CD4-positive, alpha-beta T cell treated with Interferon gamma for 1 hour (primary cell): ENCODE results near the gene WDR41.
"Not testable (repeated sequence)": the region's sequence is repeated elsewhere in the genome, so short reads cannot be mapped to it uniquely, and the experiment has no call there.

Source experiments
- DNase-seq: peaks from one replicate; pipeline ENCODE4 v3.0.0-alpha.2; 2020

WDR41 gene

DNA sequence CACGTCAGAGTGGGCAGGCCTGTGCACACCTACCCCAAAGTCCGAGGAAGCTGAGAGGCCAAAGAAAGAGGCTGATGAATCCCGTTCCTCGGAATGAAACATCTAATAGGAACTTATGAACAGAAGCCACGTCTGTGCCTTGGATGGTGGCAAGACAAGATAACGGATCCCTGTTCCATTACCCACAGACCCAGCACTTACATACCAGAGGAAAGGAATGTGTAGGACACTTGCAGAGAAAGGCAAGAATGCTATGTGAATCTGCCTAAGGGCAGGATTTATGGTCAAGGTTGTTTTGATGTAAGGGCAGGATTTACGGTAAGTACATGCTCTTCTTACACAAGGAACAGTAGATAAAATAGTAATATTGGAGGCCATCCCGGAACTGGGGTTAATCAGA is 93.2 kb downstream of the WDR41 start:
- DNase-seq: no peak

DNA sequence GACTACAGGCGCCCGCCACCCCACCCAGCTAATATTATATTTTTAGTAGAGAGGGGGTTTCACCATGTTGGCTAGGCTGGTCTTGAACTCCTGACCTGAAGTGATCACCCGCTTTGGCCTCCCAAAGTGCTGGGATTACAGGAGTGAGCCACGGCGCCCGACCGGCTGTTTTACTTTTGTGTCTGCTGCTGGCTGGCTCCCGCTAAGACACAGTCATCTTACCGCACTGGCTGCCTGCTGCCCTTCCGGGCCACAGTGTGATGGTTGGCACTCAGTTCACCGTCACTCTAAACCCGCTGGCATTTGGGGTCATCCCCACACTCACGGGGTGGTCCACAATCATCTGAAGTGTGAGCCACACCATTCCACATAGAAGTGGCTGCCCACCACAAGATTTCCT is 93.7 kb downstream of the WDR41 start:
- no peak for DNase-seq

DNA sequence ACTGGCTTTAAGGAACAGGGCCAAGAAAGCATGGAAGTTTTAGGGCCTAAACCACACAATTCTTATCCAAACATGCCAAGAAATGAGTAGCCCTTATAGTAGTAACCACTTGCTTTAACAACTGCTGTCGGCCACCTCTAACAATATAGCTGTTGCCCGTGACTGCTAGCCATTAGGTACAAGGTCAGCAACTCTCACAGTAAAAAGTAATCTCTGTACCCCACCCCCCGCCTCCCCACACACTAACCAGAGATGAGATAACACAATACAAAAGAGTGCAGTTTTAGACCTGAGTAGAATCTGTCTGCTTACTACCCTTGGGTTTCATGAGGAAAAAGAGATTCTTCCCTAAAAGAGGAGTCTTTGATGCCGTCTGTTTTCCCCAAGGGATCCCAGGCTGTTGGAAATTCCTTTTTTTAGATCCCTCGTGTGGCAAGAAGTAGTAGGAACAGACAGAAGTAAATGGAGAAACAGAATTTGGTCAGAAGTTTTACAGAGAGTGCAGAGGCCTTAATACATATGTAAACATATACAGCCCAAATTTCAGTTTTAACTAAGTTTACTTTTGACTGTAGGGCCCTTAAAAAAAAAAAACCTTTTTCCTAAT is 94.3 kb downstream of the WDR41 start:
- no peak for DNase-seq

DNA sequence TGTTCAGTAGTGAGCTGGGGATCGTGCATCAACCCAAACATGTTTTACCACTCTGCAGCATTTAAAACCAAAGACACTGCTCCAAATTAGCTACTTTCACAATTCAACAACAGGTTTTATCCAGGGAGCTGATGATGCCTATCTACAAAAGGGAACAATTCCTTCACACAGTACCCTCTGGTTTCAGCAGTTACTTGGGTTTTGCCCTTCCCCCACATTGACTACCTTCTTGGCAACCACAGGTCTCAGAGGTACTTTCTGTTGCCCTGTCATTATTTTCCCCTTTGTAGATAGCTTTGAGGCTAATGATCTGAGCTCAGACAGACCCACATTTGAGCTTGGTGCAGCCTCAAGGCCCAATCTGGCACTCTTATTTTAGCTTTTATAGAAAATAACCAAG is 96.1 kb downstream of the WDR41 start:
- DNase-seq: no peak

DNA sequence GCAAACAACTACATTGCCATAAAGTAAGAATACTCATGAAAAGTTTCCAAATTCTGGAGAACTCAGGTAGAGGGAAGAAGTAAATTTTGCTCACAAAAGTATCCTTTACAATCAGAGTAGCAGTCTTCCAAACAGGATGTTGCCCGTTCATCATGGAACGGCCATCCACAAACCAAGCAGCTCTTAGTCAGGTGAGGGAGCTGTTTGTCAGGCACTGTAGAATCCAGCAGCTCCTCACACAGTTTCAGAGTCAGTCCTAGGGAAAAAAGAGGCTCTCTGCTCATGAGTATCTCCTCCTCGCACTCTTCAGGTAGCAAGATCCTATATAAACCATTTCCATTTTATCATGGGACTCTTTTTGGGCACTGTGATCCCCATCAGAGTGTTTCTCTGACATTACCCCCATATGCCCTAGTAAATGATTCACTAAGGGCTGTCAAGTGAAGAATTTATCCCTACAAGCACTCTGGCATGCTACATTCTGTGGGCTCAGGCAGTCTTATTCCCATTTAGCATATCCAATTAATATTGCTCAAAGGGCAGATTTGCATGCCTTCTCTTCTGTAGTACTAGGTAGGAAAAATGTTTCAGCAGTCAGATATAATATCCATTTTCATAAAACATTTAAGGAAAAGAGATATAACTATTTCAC is 97.9 kb downstream of the WDR41 start:
- DNase-seq: no peak

DNA sequence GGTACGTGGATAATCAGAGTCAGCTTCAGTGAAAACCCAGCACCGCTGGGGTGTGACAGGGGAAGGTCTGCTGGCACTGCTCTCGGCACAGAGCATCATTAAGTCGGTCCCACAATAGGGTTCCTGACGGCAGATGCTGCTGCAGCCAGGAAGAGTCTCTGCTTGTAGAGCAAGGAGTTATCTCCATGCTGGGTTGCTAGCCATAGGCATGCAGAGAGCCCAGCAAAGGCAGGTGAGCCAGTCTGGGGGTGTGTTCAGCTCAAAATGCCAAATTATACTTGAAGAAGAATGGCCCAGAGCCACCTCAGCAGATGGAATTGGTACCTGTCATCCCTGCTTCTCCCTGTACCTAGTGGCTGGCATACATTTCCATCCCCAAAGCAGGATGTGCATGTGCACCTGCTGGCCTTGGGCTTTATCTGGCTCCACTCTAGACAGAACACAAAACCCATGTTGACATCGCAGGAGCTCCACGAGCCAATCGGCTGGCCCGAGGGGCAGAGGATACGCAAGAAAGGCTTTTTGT is 100.8 kb downstream of the WDR41 start:
- no peak for DNase-seq

DNA sequence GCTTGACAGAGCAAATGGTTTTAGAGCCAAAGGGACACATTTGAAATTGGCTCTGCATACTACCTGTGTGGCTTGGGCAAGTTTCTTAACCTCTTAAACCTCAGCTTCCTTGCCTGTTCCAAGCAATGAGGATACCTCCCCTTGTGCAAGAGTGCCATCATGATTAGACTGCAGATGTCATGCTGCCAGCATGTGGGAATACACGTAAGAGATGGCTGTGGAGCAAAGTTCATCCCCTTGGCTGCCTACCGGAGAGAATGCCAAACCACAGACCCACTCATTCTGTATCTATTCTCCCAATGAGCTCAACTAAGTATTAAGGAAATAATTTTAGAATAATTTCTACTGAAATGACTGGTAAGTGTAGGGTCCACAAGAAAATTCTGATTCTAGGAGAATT is 101.3 kb downstream of the WDR41 start:
- no peak for DNase-seq

DNA sequence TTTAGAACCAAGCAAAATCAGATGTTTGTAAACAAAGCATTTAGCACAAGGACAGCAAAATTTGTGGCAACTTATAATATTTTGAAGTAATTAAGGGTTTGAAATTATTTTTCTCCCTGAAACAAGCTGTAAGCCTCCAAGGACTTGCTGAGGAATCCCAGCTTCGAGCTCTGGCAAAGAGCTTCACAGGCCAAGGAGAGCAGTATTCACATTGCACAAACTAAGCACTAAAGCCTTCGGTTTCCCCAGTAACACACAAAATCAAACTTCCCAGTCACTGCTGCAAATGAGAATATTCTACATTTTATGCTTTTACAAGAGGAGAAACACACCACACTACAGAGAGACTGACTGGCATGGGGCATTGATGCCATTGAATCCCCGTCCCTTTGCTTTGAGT is 101.9 kb downstream of the WDR41 start:
- no peak for DNase-seq

DNA sequence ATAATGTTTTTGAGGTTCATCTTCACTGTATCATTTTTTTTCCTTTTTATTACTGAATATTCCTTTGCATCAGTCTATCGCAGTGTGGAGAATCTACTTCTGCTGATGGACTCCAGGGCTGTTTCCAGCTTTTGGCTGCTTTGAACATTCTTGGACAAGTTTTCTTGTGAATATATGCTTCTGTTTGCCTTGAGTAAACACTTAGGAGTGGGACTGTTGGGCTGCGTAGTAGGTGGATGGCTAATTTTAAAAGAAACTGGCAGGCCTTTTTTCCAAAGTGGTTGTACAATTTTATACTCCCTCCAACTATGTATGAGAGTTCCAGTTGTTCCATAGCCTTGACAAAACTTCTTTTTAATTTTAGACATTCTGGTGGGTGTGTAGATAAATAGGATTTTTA is 102.4 kb downstream of the WDR41 start:
- DNase-seq: no peak

DNA sequence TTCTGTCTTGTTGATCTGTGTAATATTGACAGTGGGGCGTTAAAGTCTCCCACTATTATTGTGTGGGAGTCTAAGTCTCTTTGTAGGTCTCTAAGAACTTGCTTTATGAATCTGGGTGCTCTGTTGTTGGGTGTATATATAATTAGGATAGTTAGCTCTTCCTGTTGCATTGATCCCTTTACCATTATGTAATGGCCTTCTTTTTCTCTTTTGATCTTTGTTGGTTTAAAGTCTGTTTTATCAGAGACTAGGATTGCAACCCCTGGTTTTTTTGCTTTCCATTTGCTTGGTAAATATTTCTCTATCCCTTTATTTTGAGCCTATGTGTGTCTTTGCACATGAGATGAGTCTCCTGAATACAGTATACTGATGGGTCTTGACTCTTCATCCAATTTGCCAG is 105.8 kb downstream of the WDR41 start:
- DNase-seq: not testable (repeated sequence)

DNA sequence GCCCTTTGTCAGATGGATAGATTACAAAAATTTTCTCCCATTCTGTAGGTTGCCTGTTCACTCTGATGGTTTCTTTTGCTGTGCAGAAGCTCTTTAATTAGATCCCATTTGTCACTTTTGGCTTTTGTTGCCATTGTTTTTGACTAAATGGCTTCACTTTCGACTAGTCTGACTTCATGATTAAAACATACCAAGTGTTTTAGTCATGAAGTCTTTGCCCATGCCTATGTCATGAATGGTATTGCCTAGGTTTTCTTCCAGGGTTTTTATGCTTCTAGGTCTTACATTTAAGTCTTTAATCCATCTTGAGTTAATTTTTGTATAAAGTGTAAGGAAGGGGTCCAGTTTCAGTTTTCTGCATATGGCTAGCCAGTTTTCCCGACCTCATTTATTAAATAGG is 108.8 kb downstream of the WDR41 start:
- DNase-seq: not testable (repeated sequence)
